DOHH2 (cell line): ENCODE measurements around the gene FBXL5.

Experiments used
- CTCF ChIP-seq: fragments of 200-600 bp; sonication (generic); IDR thresholded peaks from one replicate; pipeline ENCODE4 v1.5.1; 2014; ENCODE audit warnings: antibody characterized with exemption, mild to moderate bottlenecking, low read depth, low read length; ENCODE audit not compliant: poor library complexity, severe bottlenecking
- EZH2phosphoT487 ChIP-seq: fragments of 200-600 bp; sonication (generic); IDR thresholded peaks from 2 replicates; pipeline ENCODE4 v1.6.1; 2017; ENCODE audit warnings: borderline replicate concordance, mild to moderate bottlenecking, antibody characterized with exemption, low read length, moderate library complexity, mixed read lengths

GRCh38 chr4:15658781-15659180, 3.6 kb upstream of the FBXL5 start:
- no peak for TF ChIP-seq CTCF
- TF ChIP-seq EZH2phosphoT487, result no peak
